Measurements from ENCODE around the gene LRCH3.

Gene LRCH3

GRCh38 chr3:197791892-197792647 is 1.0 kb downstream of the LRCH3 start:
- H3K9me3 ChIP-seq (ENCODE audit: control insufficient read depth, insufficient read depth, low read depth, low read length), result no peaks in the 10 kb centered on the region
- H3K36me3 ChIP-seq (ENCODE audit: control insufficient read depth in 2 of 2, insufficient read depth in 1 of 2, low read length in 2 of 2), result no peaks in the 10 kb centered on the region; a peak in 1 of 3 replicates
- ChIA-PET CTCF (interaction anchor here (0.7 kb wide), 1 partner anchor 14 kb away, joined by 3 read pairs; no protein-coding TSS in a partner anchor), POLR2A (interaction anchor here (0.5 to 1.1 kb wide), 2 partner anchors 38 to 79 kb away, joined by 3 read pairs; no protein-coding TSS in a partner anchor)
- H3K4me3 ChIP-seq (ENCODE audit: low read depth, low read length), result peak overlapping the region; percentile 99
- H3K4me1 ChIP-seq (ENCODE audit: control insufficient read depth, insufficient read depth, low read length), result no peaks in the 10 kb centered on the region; the same call in 1 of the 2 replicates
- TF ChIP-seq ZNF530 (tag by site-specific recombination; IDR thresholded peaks at IDR 0.05; ENCODE audit: low read depth) (no peak), TSHZ1 (tag by site-specific recombination; IDR thresholded peaks at IDR 0.05; ENCODE audit: borderline replicate concordance) (no peak), ZNF629 (tag by site-specific recombination; IDR thresholded peaks at IDR 0.05) (0 out of 2 replicates have a peak, but pooled peaks have one; percentile 23)
- peak overlapping the region; percentile 73; the same call in 1 of the 2 replicates for H3K27ac ChIP-seq (ENCODE audit: extremely low read depth, low read depth, low read length)

DNA sequence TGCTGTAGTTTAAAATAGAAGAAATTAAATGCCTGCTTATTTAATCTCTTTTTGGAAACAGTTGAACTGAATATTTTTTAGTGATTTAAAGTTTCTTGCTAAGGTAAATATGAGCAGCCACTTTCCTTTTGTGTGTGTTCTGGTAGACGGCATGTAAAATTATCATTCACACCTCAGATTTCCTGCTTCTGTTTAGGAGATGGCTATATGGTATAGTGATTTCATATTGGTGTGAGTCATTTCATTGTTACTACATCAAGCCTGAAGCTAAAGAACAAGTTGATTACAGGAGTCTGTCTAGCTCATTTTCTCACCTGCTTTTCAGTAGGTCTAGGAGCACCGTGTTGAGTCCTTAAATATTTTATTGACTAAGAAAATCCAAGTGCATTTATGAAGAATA is 2.2 kb downstream of the LRCH3 start:
- CTCF ChIA-PET, result no interaction called here
- TF ChIP-seq OSR2 (tag by site-specific recombination; IDR thresholded peaks at IDR 0.05) (peak; percentile 84), ZNF280D (tag by site-specific recombination; IDR thresholded peaks at IDR 0.05) (no peak), ZNF629 (tag by site-specific recombination; IDR thresholded peaks at IDR 0.05) (0 out of 2 replicates have a peak, but pooled peaks have one; percentile 45), PRDM6 (tag by site-specific recombination; IDR thresholded peaks at IDR 0.05) (peak; percentile 83), ZNF248 (tag by site-specific recombination; IDR thresholded peaks at IDR 0.05) (no peak), ZNF10 (tag by site-specific recombination; IDR thresholded peaks at IDR 0.05) (peak; percentile 38; the same call in 1 of the 2 replicates), ZNF677 (tag by site-specific recombination; IDR thresholded peaks at IDR 0.05) (no peak), ZFP41 (tag by site-specific recombination; IDR thresholded peaks at IDR 0.05; ENCODE audit: borderline replicate concordance) (no peak), SP3 (tag by site-specific recombination; IDR thresholded peaks at IDR 0.05) (no peak), ZNF514 (tag by site-specific recombination; IDR thresholded peaks at IDR 0.05) (no peak), ZNF169 (tag by site-specific recombination; IDR thresholded peaks at IDR 0.05) (no peak), ZNF658 (tag by site-specific recombination; IDR thresholded peaks at IDR 0.05) (no peak), ZNF600 (tag by site-specific recombination; IDR thresholded peaks at IDR 0.05) (peak; percentile 62; the same call in 1 of the 2 replicates), ZNF837 (tag by site-specific recombination; IDR thresholded peaks at IDR 0.05) (no peak)
- TF ChIP-seq, protein P1, sequence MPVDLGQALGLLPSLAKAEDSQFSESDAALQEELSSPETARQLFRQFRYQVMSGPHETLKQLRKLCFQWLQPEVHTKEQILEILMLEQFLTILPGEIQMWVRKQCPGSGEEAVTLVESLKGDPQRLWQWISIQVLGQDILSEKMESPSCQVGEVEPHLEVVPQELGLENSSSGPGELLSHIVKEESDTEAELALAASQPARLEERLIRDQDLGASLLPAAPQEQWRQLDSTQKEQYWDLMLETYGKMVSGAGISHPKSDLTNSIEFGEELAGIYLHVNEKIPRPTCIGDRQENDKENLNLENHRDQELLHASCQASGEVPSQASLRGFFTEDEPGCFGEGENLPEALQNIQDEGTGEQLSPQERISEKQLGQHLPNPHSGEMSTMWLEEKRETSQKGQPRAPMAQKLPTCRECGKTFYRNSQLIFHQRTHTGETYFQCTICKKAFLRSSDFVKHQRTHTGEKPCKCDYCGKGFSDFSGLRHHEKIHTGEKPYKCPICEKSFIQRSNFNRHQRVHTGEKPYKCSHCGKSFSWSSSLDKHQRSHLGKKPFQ (tag by site-specific recombination; IDR thresholded peaks at IDR 0.05), result peak; percentile 76
- POLR2A ChIA-PET, result no interaction called here
- H3K9me3 ChIP-seq (ENCODE audit: control insufficient read depth, insufficient read depth, low read depth, low read length), result no peaks in the 10 kb centered on the region
- no peak overlapping the region for H3K27ac ChIP-seq (ENCODE audit: extremely low read depth, low read depth, low read length)
- H3K4me3 ChIP-seq (ENCODE audit: low read depth, low read length), result no peak overlapping the region
- no peaks in the 10 kb centered on the region for H3K36me3 ChIP-seq (ENCODE audit: control insufficient read depth in 2 of 2, insufficient read depth in 1 of 2, low read length in 2 of 2)
- H3K4me1 ChIP-seq (ENCODE audit: control insufficient read depth, insufficient read depth, low read length), result no peaks in the 10 kb centered on the region; the same call in 1 of the 2 replicates

Measured in HEK293 (cell line).